OCI-LY7 (cell line): ENCODE measurements around the gene AGR2.

Experiments used
- CTCF ChIP-seq: fragments of 200-600 bp; sonication (generic); conservative IDR thresholded peaks from 2 replicates; pipeline ENCODE4 v1.5.1; 2014; ENCODE audit warnings: mild to moderate bottlenecking, antibody characterized with exemption, low read length, moderate library complexity, mixed read lengths
- EZH2phosphoT487 ChIP-seq: fragments of 200-600 bp; sonication (generic); IDR thresholded peaks from 2 replicates; pipeline ENCODE4 v1.6.1; 2018; ENCODE audit warnings: low read depth, borderline replicate concordance, mild to moderate bottlenecking, mixed run types, antibody characterized with exemption, low read length, moderate library complexity, mixed read lengths

GRCh38 chr7:16839646-16840045, 34.8 kb upstream of the AGR2 start:
- TF ChIP-seq CTCF (no peak), EZH2phosphoT487 (no peak)
